RCC 7860 (cell line): ENCODE results near the gene SMYD3.

Source experiments
- DNase-seq: peaks from one replicate; pipeline ENCODE4 v3.0.0-alpha.2; 2015; ENCODE audit warnings: low spot score
- FAIRE-seq: peaks from 2 replicates; lab custom pipeline; 2012; peaks lifted over from hg19 to GRCh38; lab: Jason Lieb, UNC

Gene SMYD3

GRCh38 chr1:245938046-245938435 lies 569.0 kb downstream of the SMYD3 start:
- DNase-seq (no peak), FAIRE-seq (no peak)

GRCh38 chr1:245937316-245938045 lies 569.6 kb downstream of the SMYD3 start:
- FAIRE-seq = no peak
- DNase-seq = no peak

GRCh38 chr1:245934409-245934808 lies 572.7 kb downstream of the SMYD3 start:
- DNase-seq = no peak

GRCh38 chr1:245933431-245934045 lies 573.5 kb downstream of the SMYD3 start:
- peak; percentile 55 for FAIRE-seq
- no peak for DNase-seq

More at GRCh38 chr1:245934409-245934808, 572.7 kb downstream of the SMYD3 start:
- FAIRE-seq = no peak

- DNase-seq (no peak), FAIRE-seq (no peak)
These were observed 574.6 kb downstream of the SMYD3 start for GRCh38 chr1:245932302-245932972.

- DNase-seq = no peak
- no peak for FAIRE-seq
These were observed 575.6 kb downstream of the SMYD3 start for GRCh38 chr1:245931450-245931849.

- FAIRE-seq (no peak), DNase-seq (no peak)
These were observed 577.9 kb downstream of the SMYD3 start for GRCh38 chr1:245929224-245929623.

- FAIRE-seq = no peak
- DNase-seq = no peak
These were observed 580.2 kb downstream of the SMYD3 start for GRCh38 chr1:245926888-245927287.

GRCh38 chr1:245923215-245923614 lies 583.9 kb downstream of the SMYD3 start:
- no peak for DNase-seq
- no peak for FAIRE-seq

- DNase-seq (no peak), FAIRE-seq (no peak)
These were observed 585.7 kb downstream of the SMYD3 start for GRCh38 chr1:245921417-245921816.

- no peak for DNase-seq
- FAIRE-seq = no peak
These were observed 589.7 kb downstream of the SMYD3 start for GRCh38 chr1:245917403-245917802.

- DNase-seq = no peak
- FAIRE-seq = no peak
These were observed 591.2 kb downstream of the SMYD3 start for GRCh38 chr1:245915841-245916240.

- FAIRE-seq (no peak), DNase-seq (no peak)
These were observed 591.7 kb downstream of the SMYD3 start for GRCh38 chr1:245915406-245915805.

- no peak for FAIRE-seq
- DNase-seq = no peak
These were observed 598.5 kb downstream of the SMYD3 start for GRCh38 chr1:245908543-245908942.

GRCh38 chr1:245906207-245906606 lies 600.9 kb downstream of the SMYD3 start:
- FAIRE-seq = no peak
- DNase-seq = no peak

- DNase-seq (no peak), FAIRE-seq (no peak)
These were observed 603.2 kb downstream of the SMYD3 start for GRCh38 chr1:245903851-245904250.

- FAIRE-seq = no peak
These were observed 605.5 kb downstream of the SMYD3 start for GRCh38 chr1:245901565-245901964.

GRCh38 chr1:245901037-245901436 lies 606.0 kb downstream of the SMYD3 start:
- DNase-seq (no peak), FAIRE-seq (no peak)

More at GRCh38 chr1:245901565-245901964, 605.5 kb downstream of the SMYD3 start:
- DNase-seq = no peak

GRCh38 chr1:245898581-245898980 lies 608.5 kb downstream of the SMYD3 start:
- DNase-seq (no peak), FAIRE-seq (no peak)

GRCh38 chr1:245896258-245896657 lies 610.8 kb downstream of the SMYD3 start:
- FAIRE-seq (no peak), DNase-seq (no peak)

GRCh38 chr1:245895455-245895959 lies 611.6 kb downstream of the SMYD3 start:
- DNase-seq (no peak), FAIRE-seq (no peak)

- no peak for FAIRE-seq
- DNase-seq = no peak
These were observed 612.2 kb downstream of the SMYD3 start for GRCh38 chr1:245894843-245895242.
